Measurements from ENCODE around the gene ME3.

The ME3 gene

GRCh38 chr11:86693518-86693917 lies 21.1 kb upstream of the ME3 start:
- Histone ChIP-seq H3K4me1 (no peaks in the 10 kb centered on the region), H3K27ac (no peak overlapping the region)

GRCh38 chr11:86692746-86693145 lies 20.3 kb upstream of the ME3 start:
- Histone ChIP-seq H4K20me1 (no peaks in the 10 kb centered on the region), H3K9me3 (no peaks in the 10 kb centered on the region), H3K9ac (no peak overlapping the region), H3K27ac (no peak overlapping the region), H3K4me2 (no peak overlapping the region), H3K27me3 (no peaks in the 10 kb centered on the region), H3K4me3 (no peak overlapping the region), H3K4me1 (no peaks in the 10 kb centered on the region), H3K36me3 (no peaks in the 10 kb centered on the region)
- no peak for TF ChIP-seq Cebpa-rat (IDR thresholded peaks at IDR 0.05)

More at GRCh38 chr11:86693518-86693917, 21.1 kb upstream of the ME3 start:
- no peak overlapping the region for H3K4me3 ChIP-seq
- no peaks in the 10 kb centered on the region for H3K36me3 ChIP-seq
- no peaks in the 10 kb centered on the region for H3K9me3 ChIP-seq
- H4K20me1 ChIP-seq: no peaks in the 10 kb centered on the region
- no peak for TF ChIP-seq Cebpa-rat (IDR thresholded peaks at IDR 0.05)
- no peaks in the 10 kb centered on the region for H3K27me3 ChIP-seq
- H3K9ac ChIP-seq: no peak overlapping the region
- no peak overlapping the region for H3K4me2 ChIP-seq

- Histone ChIP-seq H3K9me3 (no peaks in the 10 kb centered on the region), H3K4me3 (no peak overlapping the region), H3K27me3 (no peaks in the 10 kb centered on the region), H4K20me1 (no peaks in the 10 kb centered on the region), H3K9ac (no peak overlapping the region), H3K4me2 (no peak overlapping the region), H3K36me3 (no peaks in the 10 kb centered on the region), H3K27ac (no peak overlapping the region), H3K4me1 (no peaks in the 10 kb centered on the region)
- TF ChIP-seq Cebpa-rat (IDR thresholded peaks at IDR 0.05): no peak
Measured at GRCh38 chr11:86692317-86692716, 19.9 kb upstream of the ME3 start.

GRCh38 chr11:86688398-86689179 lies 16.2 kb upstream of the ME3 start:
- Histone ChIP-seq H3K9me3 (no peaks in the 10 kb centered on the region), H3K36me3 (no peaks in the 10 kb centered on the region), H3K27me3 (no peaks in the 10 kb centered on the region), H3K27ac (no peak overlapping the region), H3K4me1 (no peaks in the 10 kb centered on the region), H3K4me2 (no peak overlapping the region), H3K4me3 (no peak overlapping the region), H3K9ac (no peak overlapping the region), H4K20me1 (no peaks in the 10 kb centered on the region)
- TF ChIP-seq Cebpa-rat (IDR thresholded peaks at IDR 0.05): no peak

GRCh38 chr11:86687185-86687778 lies 14.9 kb upstream of the ME3 start:
- H3K36me3 ChIP-seq: no peaks in the 10 kb centered on the region
- H3K27me3 ChIP-seq: no peaks in the 10 kb centered on the region
- H3K27ac ChIP-seq: no peak overlapping the region
- TF ChIP-seq Cebpa-rat (IDR thresholded peaks at IDR 0.05): no peak
- no peak overlapping the region for H3K4me2 ChIP-seq
- H3K4me3 ChIP-seq: no peak overlapping the region
- no peak overlapping the region for H3K9ac ChIP-seq
- no peaks in the 10 kb centered on the region for H4K20me1 ChIP-seq
- no peaks in the 10 kb centered on the region for H3K4me1 ChIP-seq
- no peaks in the 10 kb centered on the region for H3K9me3 ChIP-seq

- Histone ChIP-seq H3K9me3 (no peaks in the 10 kb centered on the region), H3K27ac (no peak overlapping the region), H3K4me2 (no peak overlapping the region), H3K27me3 (no peaks in the 10 kb centered on the region), H3K4me3 (no peak overlapping the region), H4K20me1 (no peaks in the 10 kb centered on the region), H3K9ac (no peak overlapping the region), H3K36me3 (no peaks in the 10 kb centered on the region), H3K4me1 (no peaks in the 10 kb centered on the region)
- TF ChIP-seq Cebpa-rat (IDR thresholded peaks at IDR 0.05): no peak
Measured at GRCh38 chr11:86686531-86686930, 14.1 kb upstream of the ME3 start.

- no peaks in the 10 kb centered on the region for H3K27me3 ChIP-seq
- H3K36me3 ChIP-seq: no peaks in the 10 kb centered on the region
- no peak overlapping the region for H3K4me2 ChIP-seq
- H3K27ac ChIP-seq: no peak overlapping the region
- no peak overlapping the region for H3K9ac ChIP-seq
- H3K9me3 ChIP-seq: no peaks in the 10 kb centered on the region
- no peaks in the 10 kb centered on the region for H4K20me1 ChIP-seq
- no peak for TF ChIP-seq Cebpa-rat (IDR thresholded peaks at IDR 0.05)
- H3K4me3 ChIP-seq: no peak overlapping the region
- no peaks in the 10 kb centered on the region for H3K4me1 ChIP-seq
Measured at GRCh38 chr11:86681483-86681756, 9.0 kb upstream of the ME3 start.

- no peaks in the 10 kb centered on the region for H3K9me3 ChIP-seq
- TF ChIP-seq Cebpa-rat (IDR thresholded peaks at IDR 0.05): no peak
- no peaks in the 10 kb centered on the region for H3K36me3 ChIP-seq
- no peak overlapping the region for H3K9ac ChIP-seq
- H3K27me3 ChIP-seq: no peaks in the 10 kb centered on the region
- H4K20me1 ChIP-seq: no peaks in the 10 kb centered on the region
- H3K4me2 ChIP-seq: no peak overlapping the region
- no peak overlapping the region for H3K4me3 ChIP-seq
- no peaks in the 10 kb centered on the region for H3K4me1 ChIP-seq
- no peak overlapping the region for H3K27ac ChIP-seq
Measured at GRCh38 chr11:86680716-86681482, 8.5 kb upstream of the ME3 start.

GRCh38 chr11:86678823-86679222 lies 6.4 kb upstream of the ME3 start:
- H3K27me3 ChIP-seq: no peaks in the 10 kb centered on the region
- TF ChIP-seq Cebpa-rat (IDR thresholded peaks at IDR 0.05): no peak
- no peak overlapping the region for H3K4me2 ChIP-seq
- no peak overlapping the region for H3K27ac ChIP-seq
- no peaks in the 10 kb centered on the region for H3K9me3 ChIP-seq
- H4K20me1 ChIP-seq: no peaks in the 10 kb centered on the region
- no peaks in the 10 kb centered on the region for H3K36me3 ChIP-seq
- no peak overlapping the region for H3K4me3 ChIP-seq
- no peak overlapping the region for H3K9ac ChIP-seq
- H3K4me1 ChIP-seq: 0 out of 2 replicates have a peak, but pooled peaks cover 4% of the 10 kb centered on the region

GRCh38 chr11:86678296-86678695 lies 5.9 kb upstream of the ME3 start:
- Histone ChIP-seq H3K4me1 (0 out of 2 replicates have a peak, but pooled peaks cover 4% of the 10 kb centered on the region), H3K4me3 (no peak overlapping the region), H3K9ac (no peak overlapping the region), H3K27ac (no peak overlapping the region), H3K36me3 (no peaks in the 10 kb centered on the region), H4K20me1 (no peaks in the 10 kb centered on the region), H3K27me3 (no peaks in the 10 kb centered on the region), H3K4me2 (no peak overlapping the region), H3K9me3 (no peaks in the 10 kb centered on the region)
- TF ChIP-seq Cebpa-rat (IDR thresholded peaks at IDR 0.05): no peak
